WI38 (cell line): ENCODE results near the gene DPP10.

ENCODE experiments used
- H3K4me3 ChIP-seq: 2 replicates; pipeline ENCODE4 v1.5.1; 2011; ENCODE audit warnings: low read depth, mild to moderate bottlenecking, control low read depth, low read length
- CTCF ChIP-seq: IDR thresholded peaks from 2 replicates; pipeline ENCODE4 v1.5.1; 2012; ENCODE audit warnings: low read depth, mild to moderate bottlenecking, control low read depth, low read length

Gene DPP10

GRCh38 chr2:114714313-114714712 is 271.9 kb downstream of the DPP10 start:
- TF ChIP-seq CTCF = no peak
- no peak overlapping the region for H3K4me3 ChIP-seq

GRCh38 chr2:114717049-114717448 is 274.6 kb downstream of the DPP10 start:
- no peak for TF ChIP-seq CTCF

GRCh38 chr2:114724454-114724853 is 282.0 kb downstream of the DPP10 start:
- TF ChIP-seq CTCF = no peak

More at GRCh38 chr2:114717049-114717448, 274.6 kb downstream of the DPP10 start:
- no peak overlapping the region for H3K4me3 ChIP-seq

GRCh38 chr2:114727012-114727411 is 284.6 kb downstream of the DPP10 start:
- no peak for TF ChIP-seq CTCF
- no peak overlapping the region for H3K4me3 ChIP-seq

More at GRCh38 chr2:114724454-114724853, 282.0 kb downstream of the DPP10 start:
- no peak overlapping the region for H3K4me3 ChIP-seq

GRCh38 chr2:114728372-114728771 is 285.9 kb downstream of the DPP10 start:
- no peak overlapping the region for H3K4me3 ChIP-seq
- TF ChIP-seq CTCF = no peak

GRCh38 chr2:114729026-114729425 is 286.6 kb downstream of the DPP10 start:
- H3K4me3 ChIP-seq = no peak overlapping the region
- no peak for TF ChIP-seq CTCF

- TF ChIP-seq CTCF = no peak
- H3K4me3 ChIP-seq = no peak overlapping the region
Observed at GRCh38 chr2:114735126-114735525, 292.7 kb downstream of the DPP10 start.
